K562 (cell line): ENCODE measurements around the gene KCNAB2. TPM values are rescaled to one million over a fixed set of nuclear protein-coding genes. Genes with fewer than 3 reads are reported as not detected.

Experiments
- ATAC-seq: fragments of 200-7000 bp; cut with Tn5 transposase; 3 replicates; pipeline ENCODE4 v1.9.1; 2020; ENCODE audit warnings: moderate library complexity
- BruUV-seq: library from RNA; stranded (reverse); fragments of 400-500 nt; replicated peaks from 2 replicates; lab custom pipeline; 2021; lab: Mats Ljungman, UMichigan
- CTCF ChIA-PET: fragments of 300-600 bp; formaldehyde crosslinking; extraction: SDS; loops from one replicate; lab custom pipeline; 2021; ENCODE audit warnings: low intra/inter-chr PET ratio; lab: Yijun Ruan, JAX
- POLR2A ChIA-PET: fragments of 300-600, 350-650 bp; sonication (Branson Sonifier 250); formaldehyde crosslinking; extraction: SDS; loops from one replicate; lab custom pipeline; 2021; ENCODE audit warnings: antibody characterized with exemption, inconsistent platforms; lab: Yijun Ruan, JAX
- DNase-seq, 4 experiments: peaks; one replicate each; pipeline versions ENCODE4 v3.0.0 to v3.0.0-alpha.2; 2011 to 2018; ENCODE audit warnings: low spot score in 3 of 4, mixed read lengths in 3 of 4; ENCODE audit errors: extremely low read depth in 1 of 4
- FAIRE-seq: peaks from 2 replicates; lab custom pipeline; 2011; peaks lifted over from hg19 to GRCh38; lab: Jason Lieb, UNC
- H2AFZ ChIP-seq: 2 replicates; pipeline ENCODE4 v1.6.0; 2011; ENCODE audit warnings: low read depth, low read length, control low read depth, inconsistent platforms
- H3K27ac ChIP-seq: fragments of 200-600 bp; 3 replicates; pipeline ENCODE4 v1.8.0; 2011; ENCODE audit warnings: low read depth, mild to moderate bottlenecking, control low read depth, inconsistent platforms, low read length, moderate library complexity, mixed read lengths; ENCODE audit errors: extremely low read depth
- H3K27me3 ChIP-seq, 2 experiments: fragments of 300-600 bp in 1 of 2; 2 replicates in 1 of 2; 3 replicates in 1 of 2; pipeline versions ENCODE4 v1.6.0 to v1.8.0; 2011; ENCODE audit warnings: inconsistent platforms in 2 of 2, low read length in 2 of 2, mild to moderate bottlenecking in 1 of 2, mixed read lengths in 1 of 2, moderate library complexity in 1 of 2; ENCODE audit not compliant: control insufficient read depth in 2 of 2, insufficient read depth in 2 of 2
- H3K36me3 ChIP-seq: fragments of 300-600 bp; 3 replicates; pipeline ENCODE4 v1.8.0; 2011; ENCODE audit warnings: mild to moderate bottlenecking, low read length, inconsistent platforms; ENCODE audit not compliant: control insufficient read depth, insufficient read depth
- H3K4me1 ChIP-seq, 2 experiments: fragments of 200-600 bp in 1 of 2; replicated peaks in 1 of 2; 2 replicates in 1 of 2; 3 replicates in 1 of 2; pipeline versions ENCODE4 v1.5.1 to v1.8.0; 2011; ENCODE audit warnings: inconsistent platforms in 2 of 2, low read length in 2 of 2, mild to moderate bottlenecking in 1 of 2, mixed read lengths in 1 of 2, moderate library complexity in 1 of 2; ENCODE audit not compliant: control insufficient read depth in 2 of 2, insufficient read depth in 2 of 2
- H3K4me2 ChIP-seq: 2 replicates; pipeline ENCODE4 v1.6.1; 2011; ENCODE audit warnings: low read length, control low read depth, inconsistent platforms, mixed read lengths; ENCODE audit not compliant: insufficient read depth
- H3K4me3 ChIP-seq: fragments of 200-600 bp; sonication (generic), shearing (Covaris generic); 2 replicates; pipeline ENCODE4 v1.5.1; 2016; ENCODE audit warnings: control low read depth, inconsistent platforms
- H3K79me2 ChIP-seq: fragments of 200-600 bp; 3 replicates; pipeline ENCODE4 v1.8.0; 2011; ENCODE audit warnings: low read length, inconsistent platforms; ENCODE audit not compliant: control insufficient read depth, insufficient read depth
- H3K9ac ChIP-seq, 2 experiments: 2 replicates each; pipeline versions ENCODE4 v1.6.0 to v1.6.1; 2011; ENCODE audit warnings: low read depth in 2 of 2, low read length in 2 of 2, control low read depth in 1 of 2, inconsistent platforms in 1 of 2, mild to moderate bottlenecking in 1 of 2, mixed read lengths in 1 of 2; ENCODE audit not compliant: insufficient read depth in 1 of 2
- H3K9me1 ChIP-seq: one replicate; pipeline ENCODE4 v1.6.0; 2011; ENCODE audit warnings: inconsistent platforms, mild to moderate bottlenecking, low read length, moderate library complexity; ENCODE audit not compliant: control insufficient read depth, insufficient read depth
- H3K9me3 ChIP-seq: replicated peaks from 2 replicates; pipeline ENCODE4 v1.5.1; 2011; ENCODE audit warnings: low read depth, low read length, inconsistent platforms; ENCODE audit not compliant: control insufficient read depth, insufficient read depth
- H4K20me1 ChIP-seq: replicated peaks from 2 replicates; pipeline ENCODE4 v1.6.1; 2011; ENCODE audit warnings: low read length, inconsistent platforms, mixed read lengths; ENCODE audit not compliant: control insufficient read depth, insufficient read depth
- PHF8 ChIP-seq: fragments of 200-600 bp; sonication (generic); IDR thresholded peaks from 2 replicates; pipeline ENCODE4 v1.6.1; 2012; ENCODE audit warnings: mixed run types, mild to moderate bottlenecking, inconsistent platforms, low read length, moderate library complexity, borderline replicate concordance
- RAD21 ChIP-seq, 2 experiments: fragments of 250-450 bp in 1 of 2; fragments of 450-650 bp in 1 of 2; sonication (Bioruptor Pico) in 1 of 2; formaldehyde crosslinking in 1 of 2; IDR thresholded peaks in 1 of 2; conservative IDR thresholded peaks in 1 of 2; 2 replicates each; pipeline versions ENCODE4 v1.4.0 to v1.8.0; 2020 to 2022; ENCODE audit warnings: mild to moderate bottlenecking in 2 of 2, moderate library complexity in 1 of 2
- WGBS: fragments of 100-300 bp; shearing (Covaris generic); methylation state at CpG from one replicate; pipeline ENCODE4 v1.1.6; 2016; ENCODE audit warnings: low coverage, mixed read lengths; ENCODE audit not compliant: insufficient coverage; ENCODE audit errors: missing lambda C conversion rate; 5-methylcytosine and 5-hydroxymethylcytosine counted together
- in situ Hi-C: fragments of 300-500 bp; cut with MboI; formaldehyde crosslinking; loops from 4 replicates; pipeline ENCODE4 v1.15.0; 2018; ENCODE audit warnings: inconsistent platforms, mixed read lengths
- intact Hi-C: fragments of 100-400 bp; cut with micrococcal nuclease; formaldehyde crosslinking; loops from 2 replicates; pipeline ENCODE4 v1.14.2; 2022
- polyA plus RNA-seq, 8 experiments: library from polyadenylated mRNA; depleted of rRNA in 4 of 8; stranded (reverse) in 5 of 8; unstranded in 3 of 8; fragments of >200 nt; fragmentation: Nextera tagmentation in 2 of 8; fragmentation: Illumina TruSeq in 1 of 8; extraction: Ambion mirVana in 2 of 8; extraction: Trizol in 1 of 8; gene quantifications; 2 replicates each; pipeline versions ENCODE4 v1.2.1 to v1.2.3, GENCODE V29; 2011 to 2014; ENCODE audit warnings: inconsistent platforms in 1 of 8, missing spikeins in 1 of 8
- total RNA-seq, 7 experiments: library from RNA; depleted of rRNA in 6 of 7; stranded (reverse); fragments of >200 nt in 6 of 7; fragmentation: Illumina TruSeq in 2 of 7; extraction: Trizol in 2 of 7; gene quantifications; 2 replicates each; pipeline versions ENCODE4 v1.2.1 to v1.2.3, GENCODE V29; 2011 to 2021; ENCODE audit warnings: low replicate concordance in 1 of 7
- TF ChIP-seq, protein P1 (sequence below), 3 experiments: IDR thresholded peaks in 2 of 3; conservative IDR thresholded peaks in 1 of 3; 2 replicates each; pipeline ENCODE4 v1.5.1; 2011 to 2012; ENCODE audit warnings: low read length in 3 of 3, mild to moderate bottlenecking in 3 of 3, control low read depth in 2 of 3, improper control_type of control experiment in 1 of 3, inconsistent platforms in 1 of 3, low read depth in 1 of 3, mixed read lengths in 1 of 3, moderate library complexity in 1 of 3; ENCODE audit not compliant: insufficient read depth in 2 of 3
- TF ChIP-seq, protein P2 (sequence below): sonication (generic); formaldehyde crosslinking; IDR thresholded peaks from 2 replicates; pipeline ENCODE4 v1.8.0; 2023; ENCODE audit warnings: missing genetic modification reagents, mild to moderate bottlenecking, borderline replicate concordance

KCNAB2 gene
- total and polyA plus RNA-seq, 9 of the 15 experiments (the other 6 are each of a cell fraction or from before 2014, with no cell fraction given): 1.8 to 15.8 (median 7.1) TPM

DNA sequence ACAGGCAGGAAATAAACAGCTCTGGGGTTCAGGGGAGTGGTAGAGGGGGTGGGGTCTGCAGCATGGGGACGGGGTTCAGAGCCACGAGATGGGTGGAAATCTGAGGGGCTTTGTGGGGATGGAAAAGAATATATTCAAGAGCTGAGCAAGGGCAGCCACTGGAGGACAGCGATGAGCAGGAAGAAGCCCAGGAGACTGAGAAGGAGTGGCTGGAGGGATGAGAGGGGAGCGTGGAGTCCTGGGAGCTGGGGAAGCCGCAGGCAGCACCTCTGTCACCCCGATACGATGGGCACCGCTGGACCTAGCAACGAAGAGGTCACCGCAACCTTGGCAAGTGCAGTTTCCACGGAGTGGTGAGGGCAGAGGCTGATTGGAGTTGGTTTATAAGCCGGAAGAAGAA, 10.0 kb upstream of the KCNAB2 start:
- Histone ChIP-seq H3K4me2 (no peak overlapping the region), H3K4me1 (peaks cover 0 to 24% of the 10 kb centered on the region in 2 experiments; a peak in 2 of 5 replicates), H3K27ac (no peak overlapping the region), H2AFZ (no peak overlapping the region), H3K9ac (0 out of 4 replicates have a peak overlapping the region, but pooled peaks of 1 of the 2 experiments have one; percentile 36), H4K20me1 (peaks cover 51% of the 10 kb centered on the region), H3K4me3 (no peak overlapping the region), H3K79me2 (no peaks in the 10 kb centered on the region), H3K36me3 (no peaks in the 10 kb centered on the region), H3K9me3 (no peaks in the 10 kb centered on the region), H3K27me3 (peaks cover 0 to 11% of the 10 kb centered on the region in 2 experiments; a peak in 2 of 5 replicates), H3K9me1 (no peaks in the 10 kb centered on the region)
- ATAC-seq: 0 out of 3 replicates have a peak, but pooled peaks have one; percentile 14
- TF ChIP-seq, protein P1, sequence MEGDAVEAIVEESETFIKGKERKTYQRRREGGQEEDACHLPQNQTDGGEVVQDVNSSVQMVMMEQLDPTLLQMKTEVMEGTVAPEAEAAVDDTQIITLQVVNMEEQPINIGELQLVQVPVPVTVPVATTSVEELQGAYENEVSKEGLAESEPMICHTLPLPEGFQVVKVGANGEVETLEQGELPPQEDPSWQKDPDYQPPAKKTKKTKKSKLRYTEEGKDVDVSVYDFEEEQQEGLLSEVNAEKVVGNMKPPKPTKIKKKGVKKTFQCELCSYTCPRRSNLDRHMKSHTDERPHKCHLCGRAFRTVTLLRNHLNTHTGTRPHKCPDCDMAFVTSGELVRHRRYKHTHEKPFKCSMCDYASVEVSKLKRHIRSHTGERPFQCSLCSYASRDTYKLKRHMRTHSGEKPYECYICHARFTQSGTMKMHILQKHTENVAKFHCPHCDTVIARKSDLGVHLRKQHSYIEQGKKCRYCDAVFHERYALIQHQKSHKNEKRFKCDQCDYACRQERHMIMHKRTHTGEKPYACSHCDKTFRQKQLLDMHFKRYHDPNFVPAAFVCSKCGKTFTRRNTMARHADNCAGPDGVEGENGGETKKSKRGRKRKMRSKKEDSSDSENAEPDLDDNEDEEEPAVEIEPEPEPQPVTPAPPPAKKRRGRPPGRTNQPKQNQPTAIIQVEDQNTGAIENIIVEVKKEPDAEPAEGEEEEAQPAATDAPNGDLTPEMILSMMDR (IDR thresholded peaks at IDR 0.05 in 2 of 3, conservative IDR thresholded peaks at IDR 0.05 in 1 of 3; ENCODE audit: insufficient read depth in 2 of 3, low read depth in 1 of 3, low read length in 3 of 3): peak in 1 of 3 experiments; percentile 31; a peak in 1 of 6 replicates
- TF ChIP-seq, protein P2, sequence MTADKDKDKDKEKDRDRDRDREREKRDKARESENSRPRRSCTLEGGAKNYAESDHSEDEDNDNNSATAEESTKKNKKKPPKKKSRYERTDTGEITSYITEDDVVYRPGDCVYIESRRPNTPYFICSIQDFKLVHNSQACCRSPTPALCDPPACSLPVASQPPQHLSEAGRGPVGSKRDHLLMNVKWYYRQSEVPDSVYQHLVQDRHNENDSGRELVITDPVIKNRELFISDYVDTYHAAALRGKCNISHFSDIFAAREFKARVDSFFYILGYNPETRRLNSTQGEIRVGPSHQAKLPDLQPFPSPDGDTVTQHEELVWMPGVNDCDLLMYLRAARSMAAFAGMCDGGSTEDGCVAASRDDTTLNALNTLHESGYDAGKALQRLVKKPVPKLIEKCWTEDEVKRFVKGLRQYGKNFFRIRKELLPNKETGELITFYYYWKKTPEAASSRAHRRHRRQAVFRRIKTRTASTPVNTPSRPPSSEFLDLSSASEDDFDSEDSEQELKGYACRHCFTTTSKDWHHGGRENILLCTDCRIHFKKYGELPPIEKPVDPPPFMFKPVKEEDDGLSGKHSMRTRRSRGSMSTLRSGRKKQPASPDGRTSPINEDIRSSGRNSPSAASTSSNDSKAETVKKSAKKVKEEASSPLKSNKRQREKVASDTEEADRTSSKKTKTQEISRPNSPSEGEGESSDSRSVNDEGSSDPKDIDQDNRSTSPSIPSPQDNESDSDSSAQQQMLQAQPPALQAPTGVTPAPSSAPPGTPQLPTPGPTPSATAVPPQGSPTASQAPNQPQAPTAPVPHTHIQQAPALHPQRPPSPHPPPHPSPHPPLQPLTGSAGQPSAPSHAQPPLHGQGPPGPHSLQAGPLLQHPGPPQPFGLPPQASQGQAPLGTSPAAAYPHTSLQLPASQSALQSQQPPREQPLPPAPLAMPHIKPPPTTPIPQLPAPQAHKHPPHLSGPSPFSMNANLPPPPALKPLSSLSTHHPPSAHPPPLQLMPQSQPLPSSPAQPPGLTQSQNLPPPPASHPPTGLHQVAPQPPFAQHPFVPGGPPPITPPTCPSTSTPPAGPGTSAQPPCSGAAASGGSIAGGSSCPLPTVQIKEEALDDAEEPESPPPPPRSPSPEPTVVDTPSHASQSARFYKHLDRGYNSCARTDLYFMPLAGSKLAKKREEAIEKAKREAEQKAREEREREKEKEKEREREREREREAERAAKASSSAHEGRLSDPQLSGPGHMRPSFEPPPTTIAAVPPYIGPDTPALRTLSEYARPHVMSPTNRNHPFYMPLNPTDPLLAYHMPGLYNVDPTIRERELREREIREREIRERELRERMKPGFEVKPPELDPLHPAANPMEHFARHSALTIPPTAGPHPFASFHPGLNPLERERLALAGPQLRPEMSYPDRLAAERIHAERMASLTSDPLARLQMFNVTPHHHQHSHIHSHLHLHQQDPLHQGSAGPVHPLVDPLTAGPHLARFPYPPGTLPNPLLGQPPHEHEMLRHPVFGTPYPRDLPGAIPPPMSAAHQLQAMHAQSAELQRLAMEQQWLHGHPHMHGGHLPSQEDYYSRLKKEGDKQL: no peak
- TF ChIP-seq RAD21 (CRISPR knock-in tag; conservative IDR thresholded peaks at IDR 0.05 in 1 of 2, IDR thresholded peaks at IDR 0.05 in 1 of 2): 0 out of 4 replicates have a peak, but pooled peaks of 1 of the 2 experiments have one; percentile 7
- no peak for TF ChIP-seq PHF8
- no TSS peak for BruUV-seq
- no peak for DNase-seq
- in situ Hi-C loops (no loop called here), intact Hi-C loops (no loop called here)
- WGBS: 26% methylated on average over 12 of the region's 12 CpGs
- no peak for FAIRE-seq
- ChIA-PET CTCF (no interaction called here), POLR2A (interaction anchor here (0.5 to 1.1 kb wide), 2 partner anchors 17 to 258 kb away, joined by 3 read pairs; no protein-coding TSS in a partner anchor)
